CD14-positive monocyte (primary cell): ENCODE results near the gene ESPN. TPM values are rescaled to one million over a fixed set of nuclear protein-coding genes. Genes with fewer than 3 reads are reported as not detected.

Source experiments
- DNase-seq, 3 donors: peaks; one replicate each; pipeline ENCODE4 v3.0.0-alpha.2; 2011 to 2022
- H2AFZ ChIP-seq: 2 replicates; pipeline ENCODE4 v1.6.0; 2012; ENCODE audit warnings: mild to moderate bottlenecking, low read depth, low read length, inconsistent platforms; ENCODE audit not compliant: insufficient read depth, poor library complexity, severe bottlenecking
- H3K27ac ChIP-seq, 2 donors: 1 replicate in 1 of 2; 2 replicates in 1 of 2; pipeline ENCODE4 v1.5.1; 2012 to 2013; ENCODE audit warnings: low read length in 2 of 2, control low read depth in 1 of 2, inconsistent platforms in 1 of 2, low read depth in 1 of 2, mild to moderate bottlenecking in 1 of 2
- H3K27me3 ChIP-seq, 2 donors: one replicate each; pipeline versions ENCODE4 v1.6.0 to v1.6.1; 2011 to 2013; ENCODE audit warnings: low read length in 2 of 2; ENCODE audit not compliant: control insufficient read depth in 2 of 2, insufficient read depth in 2 of 2
- H3K36me3 ChIP-seq, 2 donors: replicated peaks in 1 of 2; 1 replicate in 1 of 2; 2 replicates in 1 of 2; pipeline versions ENCODE4 v1.5.1 to v1.6.1; 2012 to 2013; ENCODE audit warnings: low read length in 2 of 2, control low read depth in 1 of 2, inconsistent platforms in 1 of 2, mild to moderate bottlenecking in 1 of 2; ENCODE audit not compliant: insufficient read depth in 2 of 2, control insufficient read depth in 1 of 2
- H3K4me1 ChIP-seq, 2 donors: 1 replicate in 1 of 2; 2 replicates in 1 of 2; pipeline versions ENCODE4 v1.5.1 to v1.6.1; 2012 to 2013; ENCODE audit warnings: low read length in 2 of 2, control low read depth in 1 of 2, inconsistent platforms in 1 of 2, mild to moderate bottlenecking in 1 of 2, moderate library complexity in 1 of 2; ENCODE audit not compliant: insufficient read depth in 2 of 2, control insufficient read depth in 1 of 2
- H3K4me2 ChIP-seq: replicated peaks from 2 replicates; pipeline ENCODE3; 2012; ENCODE audit warnings: low read length, moderate library complexity, mild to moderate bottlenecking; ENCODE audit not compliant: poor library complexity, severe bottlenecking; ENCODE audit errors: extremely low read depth
- H3K4me3 ChIP-seq, 3 experiments: fragments of 200-600 bp in 1 of 3; sonication (generic) in 1 of 3; replicated peaks in 1 of 3; 1 replicate in 2 of 3; 2 replicates in 1 of 3; pipeline ENCODE4 v1.5.1; 2011 to 2013; ENCODE audit warnings: low read length in 3 of 3, mild to moderate bottlenecking in 3 of 3, control low read depth in 2 of 3, low read depth in 2 of 3, inconsistent platforms in 1 of 3, moderate library complexity in 1 of 3
- H3K79me2 ChIP-seq: 2 replicates; pipeline ENCODE4 v1.6.0; 2012; ENCODE audit warnings: mild to moderate bottlenecking, control low read depth, inconsistent platforms, low read length, moderate library complexity; ENCODE audit not compliant: insufficient read depth
- H3K9ac ChIP-seq: 2 replicates; pipeline ENCODE4 v1.6.0; 2017; ENCODE audit warnings: low read length, mild to moderate bottlenecking; ENCODE audit not compliant: insufficient read depth, poor library complexity, severe bottlenecking
- H3K9me3 ChIP-seq, 2 donors: replicated peaks in 1 of 2; 1 replicate in 1 of 2; 2 replicates in 1 of 2; pipeline versions ENCODE4 v1.5.1 to v1.6.1; 2012 to 2013; ENCODE audit warnings: low read length in 2 of 2, control low read depth in 1 of 2; ENCODE audit not compliant: control insufficient read depth in 1 of 2, insufficient read depth in 1 of 2
- H4K20me1 ChIP-seq: 2 replicates; pipeline ENCODE4 v1.6.0; 2012; ENCODE audit warnings: mild to moderate bottlenecking, low read length, control low read depth, moderate library complexity; ENCODE audit not compliant: insufficient read depth
- H3K27ac Mint-ChIP-seq, 7 donors: one replicate each; pipeline ENCODE4 v1.8.0; 2020; ENCODE audit warnings: mild to moderate bottlenecking in 7 of 7, mixed read lengths in 7 of 7, moderate library complexity in 6 of 7, inconsistent platforms in 2 of 7
- H3K27me3 Mint-ChIP-seq, 3 donors: one replicate each; pipeline ENCODE4 v1.8.0; 2021 to 2022; ENCODE audit warnings: low read depth in 3 of 3, mild to moderate bottlenecking in 3 of 3, mixed read lengths in 3 of 3, moderate library complexity in 3 of 3, inconsistent platforms in 1 of 3
- H3K36me3 Mint-ChIP-seq, 2 donors: one replicate each; pipeline ENCODE4 v1.8.0; 2020; ENCODE audit warnings: mixed read lengths in 2 of 2, inconsistent platforms in 1 of 2, mild to moderate bottlenecking in 1 of 2
- H3K4me1 Mint-ChIP-seq: one replicate; pipeline ENCODE4 v1.8.0; 2020; ENCODE audit warnings: mild to moderate bottlenecking, mixed read lengths
- H3K4me3 Mint-ChIP-seq, 2 donors: one replicate each; pipeline ENCODE4 v1.8.0; 2020; ENCODE audit warnings: mild to moderate bottlenecking in 2 of 2, mixed read lengths in 2 of 2, moderate library complexity in 1 of 2
- H3K9me3 Mint-ChIP-seq, 7 donors: one replicate each; pipeline ENCODE4 v1.8.0; 2020 to 2022; ENCODE audit warnings: mixed read lengths in 7 of 7, mild to moderate bottlenecking in 6 of 7, moderate library complexity in 6 of 7, inconsistent platforms in 2 of 7
- WGBS: methylation state at CpG from one replicate; pipeline ENCODE4 v1.1.5; 2013; ENCODE audit warnings: missing lambda C conversion rate; ENCODE audit not compliant: insufficient coverage; 5-methylcytosine and 5-hydroxymethylcytosine counted together
- intact Hi-C, 2 donors: fragments of 100-400 bp; cut with micrococcal nuclease; formaldehyde crosslinking; loops; one replicate each; pipeline versions ENCODE4 v1.15.0 to v1.15.1; 2023
- polyA plus RNA-seq, 3 donors: library from polyadenylated mRNA; depleted of rRNA in 1 of 3; unstranded in 2 of 3; stranded (reverse) in 1 of 3; fragments of 300-500 nt in 2 of 3; fragments of >200 nt in 1 of 3; fragmentation: Illumina TruSeq in 2 of 3; gene quantifications; 1 replicate in 2 of 3; 2 replicates in 1 of 3; pipeline ENCODE4 v1.2.3, GENCODE V29; 2012 to 2021
- TF ChIP-seq, protein P1 (sequence below): fragments of 200-600 bp; IDR thresholded peaks from one replicate; pipeline ENCODE4 v1.8.0; 2022; ENCODE audit warnings: antibody characterized with exemption, mild to moderate bottlenecking

ESPN gene
- polyA plus RNA-seq, 3 donors: not detected

DNA sequence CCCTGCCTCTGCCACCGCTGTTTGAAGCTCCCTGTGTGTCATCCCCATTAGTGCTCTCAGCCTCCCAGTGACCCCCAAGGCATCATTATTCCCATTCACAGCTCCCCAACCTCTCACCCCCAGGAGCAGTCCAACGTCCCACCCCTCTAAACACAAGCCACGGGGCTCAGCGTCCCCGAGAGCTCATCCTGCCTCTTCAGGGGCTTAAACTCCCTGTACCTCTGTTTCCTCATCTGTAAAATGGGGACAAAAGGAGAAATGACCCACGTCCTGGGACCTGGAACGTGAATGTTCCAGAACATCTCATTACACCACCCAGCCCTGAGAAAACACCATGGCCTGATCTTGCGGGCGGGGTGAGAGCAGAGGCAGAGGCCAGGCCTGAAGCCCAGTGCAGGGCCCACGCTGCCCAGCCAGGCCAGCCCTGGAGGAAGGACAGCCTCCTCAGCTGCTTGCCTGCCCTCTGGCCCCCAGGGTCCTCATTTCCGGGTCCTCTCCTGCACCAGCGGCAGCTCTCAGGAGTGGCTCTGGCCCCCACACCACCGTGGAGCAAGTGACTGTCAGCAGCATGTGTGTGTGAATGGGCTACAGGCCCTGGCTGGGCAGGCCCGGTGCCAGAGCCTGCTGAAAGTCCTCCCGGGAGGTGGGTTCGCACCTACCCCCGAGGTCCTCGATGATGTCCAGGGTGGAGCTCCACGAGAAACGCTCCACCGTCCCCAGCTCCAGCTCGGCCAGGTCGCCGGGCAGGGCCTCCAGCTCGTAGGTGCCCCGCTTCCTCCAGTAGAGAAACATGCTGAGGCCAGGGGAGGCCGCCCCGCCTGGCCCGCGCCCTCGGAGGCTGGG, 81.0 kb downstream of the ESPN start:
- no peaks in the 10 kb centered on the region for H3K79me2 ChIP-seq
- H3K27me3 ChIP-seq: no peaks in the 10 kb centered on the region
- H3K4me3 ChIP-seq: no peak overlapping the region
- no peak overlapping the region for H2AFZ ChIP-seq
- Mint-ChIP-seq H3K4me1 (peaks cover 2% of the 10 kb centered on the region), H3K27ac (no peak overlapping the region), H3K36me3 (no peaks in the 10 kb centered on the region), H3K9me3 (no peaks in the 10 kb centered on the region), H3K27me3 (peaks cover 2 to 11% (median 9%) of the 10 kb centered on the region in 3 donors), H3K4me3 (no peak overlapping the region)
- H3K36me3 ChIP-seq: no peaks in the 10 kb centered on the region
- intact Hi-C loops: no loop called here
- whole genome bisulfite sequencing: 95% methylated on average over 26 of the region's 31 CpGs
- H3K9ac ChIP-seq: no peak overlapping the region
- no peaks in the 10 kb centered on the region for H3K9me3 ChIP-seq
- no peak for DNase-seq
- no peaks in the 10 kb centered on the region for H4K20me1 ChIP-seq
- H3K4me1 ChIP-seq: peaks cover 0 to 3% of the 10 kb centered on the region in 2 donors
- TF ChIP-seq, protein P1, sequence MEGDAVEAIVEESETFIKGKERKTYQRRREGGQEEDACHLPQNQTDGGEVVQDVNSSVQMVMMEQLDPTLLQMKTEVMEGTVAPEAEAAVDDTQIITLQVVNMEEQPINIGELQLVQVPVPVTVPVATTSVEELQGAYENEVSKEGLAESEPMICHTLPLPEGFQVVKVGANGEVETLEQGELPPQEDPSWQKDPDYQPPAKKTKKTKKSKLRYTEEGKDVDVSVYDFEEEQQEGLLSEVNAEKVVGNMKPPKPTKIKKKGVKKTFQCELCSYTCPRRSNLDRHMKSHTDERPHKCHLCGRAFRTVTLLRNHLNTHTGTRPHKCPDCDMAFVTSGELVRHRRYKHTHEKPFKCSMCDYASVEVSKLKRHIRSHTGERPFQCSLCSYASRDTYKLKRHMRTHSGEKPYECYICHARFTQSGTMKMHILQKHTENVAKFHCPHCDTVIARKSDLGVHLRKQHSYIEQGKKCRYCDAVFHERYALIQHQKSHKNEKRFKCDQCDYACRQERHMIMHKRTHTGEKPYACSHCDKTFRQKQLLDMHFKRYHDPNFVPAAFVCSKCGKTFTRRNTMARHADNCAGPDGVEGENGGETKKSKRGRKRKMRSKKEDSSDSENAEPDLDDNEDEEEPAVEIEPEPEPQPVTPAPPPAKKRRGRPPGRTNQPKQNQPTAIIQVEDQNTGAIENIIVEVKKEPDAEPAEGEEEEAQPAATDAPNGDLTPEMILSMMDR: no peak
- H3K27ac ChIP-seq: no peak overlapping the region
- H3K4me2 ChIP-seq: no peak overlapping the region

DNA sequence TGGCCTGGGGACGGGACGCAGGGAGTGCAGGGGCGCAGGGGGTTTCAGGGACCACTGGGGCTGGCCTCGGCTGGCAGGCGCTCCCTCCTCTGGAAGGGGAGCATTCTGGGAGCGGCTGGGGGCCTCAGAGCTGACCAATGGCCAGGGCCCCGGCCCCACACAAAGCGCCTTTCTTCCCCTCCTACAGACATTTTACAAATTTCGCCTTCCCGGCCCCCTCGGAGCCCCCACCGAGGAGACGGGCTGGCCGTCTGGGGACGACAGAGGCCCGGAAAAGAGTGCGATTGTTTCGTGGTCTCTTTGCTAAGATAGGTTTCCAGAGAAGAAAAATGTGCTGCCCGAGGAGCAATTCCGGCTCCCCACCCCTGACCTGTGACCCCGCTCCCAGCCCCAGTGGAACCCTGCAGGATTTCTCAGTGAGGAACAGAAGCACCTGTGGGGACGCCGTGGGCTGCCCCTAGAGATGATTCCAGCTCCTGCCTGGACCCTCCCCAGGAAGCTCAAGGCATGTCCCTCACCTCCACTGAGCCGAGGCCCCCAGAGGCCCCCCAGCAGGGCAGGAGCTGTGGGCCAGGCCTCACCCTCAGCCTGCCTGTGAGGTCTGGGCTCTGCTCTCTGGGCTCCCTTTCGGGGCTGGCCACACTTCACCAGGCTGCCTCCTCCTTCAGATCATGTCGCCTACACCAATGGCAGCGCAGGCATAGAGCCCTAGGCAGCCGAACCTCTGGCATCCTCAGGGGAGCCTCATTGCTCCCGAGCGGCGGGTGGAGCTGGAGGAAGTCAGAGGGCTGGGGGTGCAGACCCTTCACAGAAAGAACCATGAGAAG, 81.8 kb downstream of the ESPN start:
- TF ChIP-seq, protein P1: no peak
- H3K4me1 ChIP-seq: peaks cover 0 to 3% of the 10 kb centered on the region in 2 donors
- H3K9me3 ChIP-seq: no peaks in the 10 kb centered on the region
- Mint-ChIP-seq H3K27me3 (peaks cover 1 to 8% (median 7%) of the 10 kb centered on the region in 3 donors), H3K4me1 (peaks cover 2% of the 10 kb centered on the region), H3K27ac (no peak overlapping the region), H3K4me3 (no peak overlapping the region), H3K9me3 (no peaks in the 10 kb centered on the region), H3K36me3 (no peaks in the 10 kb centered on the region)
- no peaks in the 10 kb centered on the region for H4K20me1 ChIP-seq
- 93% methylated on average over 26 of the region's 31 CpGs for WGBS
- no peaks in the 10 kb centered on the region for H3K36me3 ChIP-seq
- no peak overlapping the region for H3K27ac ChIP-seq
- no peak for DNase-seq
- H3K4me3 ChIP-seq: no peak overlapping the region
- H2AFZ ChIP-seq: no peak overlapping the region
- no peaks in the 10 kb centered on the region for H3K79me2 ChIP-seq
- no peak overlapping the region for H3K9ac ChIP-seq
- intact Hi-C loops: no loop called here
- no peaks in the 10 kb centered on the region for H3K27me3 ChIP-seq
- no peak overlapping the region for H3K4me2 ChIP-seq
